SIG-M5 (cell line): Measurements from ENCODE around the gene ZFP64.
"Not testable (repeated sequence)": the region's sequence is repeated elsewhere in the genome, so short reads cannot be mapped to it uniquely, and the experiment has no call there.

Experiments
- DNase-seq: peaks from one replicate; lab custom pipeline; 2025; lab: John Stamatoyannopoulos, UW

ZFP64 gene

GRCh38 chr20:52191132-52191915 lies at the start of gene ZFP64:
ZFP64 (minus strand) TSS chr20:52191779; CDS start chr20:52191636, 143 bp downstream.
- peak; percentile 6 for DNase-seq

GRCh38 chr20:52240802-52241201 lies 49.2 kb upstream of the ZFP64 start:
- no peak for DNase-seq

GRCh38 chr20:52239102-52239501 lies 47.5 kb upstream of the ZFP64 start:
- DNase-seq: no peak

- DNase-seq: no peak
Measured at GRCh38 chr20:52236292-52236691, 44.7 kb upstream of the ZFP64 start.

- no peak for DNase-seq
Measured at GRCh38 chr20:52235129-52235528, 43.5 kb upstream of the ZFP64 start.

- no peak for DNase-seq
Measured at GRCh38 chr20:52234302-52235045, 42.9 kb upstream of the ZFP64 start.

GRCh38 chr20:52231230-52231746 lies 39.7 kb upstream of the ZFP64 start:
- DNase-seq: no peak

- DNase-seq: no peak
Measured at GRCh38 chr20:52230409-52230808, 38.8 kb upstream of the ZFP64 start.

- not testable (repeated sequence) for DNase-seq
Measured at GRCh38 chr20:52229346-52229745, 37.8 kb upstream of the ZFP64 start.

GRCh38 chr20:52226370-52226769 lies 34.8 kb upstream of the ZFP64 start:
- no peak for DNase-seq

- no peak for DNase-seq
Measured at GRCh38 chr20:52224920-52225319, 33.3 kb upstream of the ZFP64 start.

- DNase-seq: not testable (repeated sequence)
Measured at GRCh38 chr20:52221362-52221761, 29.8 kb upstream of the ZFP64 start.

- DNase-seq: not testable (repeated sequence)
Measured at GRCh38 chr20:52220891-52221290, 29.3 kb upstream of the ZFP64 start.

GRCh38 chr20:52219441-52219840 lies 27.9 kb upstream of the ZFP64 start:
- DNase-seq: no peak

- DNase-seq: no peak
Measured at GRCh38 chr20:52217689-52218395, 26.3 kb upstream of the ZFP64 start.

- no peak for DNase-seq
Measured at GRCh38 chr20:52213995-52214394, 22.4 kb upstream of the ZFP64 start.

- DNase-seq: no peak
Measured at GRCh38 chr20:52212943-52213342, 21.4 kb upstream of the ZFP64 start.

- no peak for DNase-seq
Measured at GRCh38 chr20:52210037-52210990, 18.7 kb upstream of the ZFP64 start.

- DNase-seq: no peak
Measured at GRCh38 chr20:52209154-52209571, 17.6 kb upstream of the ZFP64 start.

- DNase-seq: no peak
Measured at GRCh38 chr20:52207020-52207810, 15.6 kb upstream of the ZFP64 start.
